ENCODE results near the gene ID1.
"Not testable (repeated sequence)": the region's sequence is repeated elsewhere in the genome, so short reads cannot be mapped to it uniquely, and the experiment has no call there.

The ID1 gene

DNA sequence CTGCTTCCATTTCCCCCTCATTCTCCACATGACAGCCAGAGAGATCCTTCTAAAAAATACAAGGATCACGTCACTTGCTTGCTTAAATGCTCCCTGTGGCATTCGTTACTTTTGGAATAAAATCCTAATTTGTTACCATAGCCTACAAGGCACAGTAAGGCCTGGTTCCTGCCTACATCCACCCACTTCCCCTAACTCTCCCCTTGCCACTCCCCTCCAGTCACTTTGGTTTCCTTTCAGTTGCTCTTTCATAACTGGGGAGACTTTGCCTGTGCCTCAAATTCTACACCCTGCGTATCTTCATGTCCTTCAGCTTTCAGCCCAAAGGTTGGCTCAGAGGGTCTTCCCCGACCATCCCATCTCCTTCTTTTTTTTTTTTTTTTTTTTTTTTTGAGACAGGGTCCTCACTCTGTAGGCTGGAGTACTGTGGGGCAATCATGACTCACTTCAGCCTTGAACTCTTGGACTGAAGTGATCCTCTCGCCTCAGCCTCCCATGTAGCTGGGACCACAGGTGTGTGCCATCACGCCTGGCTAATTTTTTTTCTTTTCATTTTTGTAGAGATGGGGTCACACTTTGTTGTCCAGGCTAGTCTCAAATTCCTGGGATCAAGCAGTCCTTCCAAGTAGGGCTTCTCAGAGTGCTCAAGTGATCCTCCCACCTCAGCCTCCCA, 12.5 kb downstream of the ID1 start:
- Histone ChIP-seq H3K4me3 (no peak overlapping the region), H3K36me3 (replicated peaks) (no peaks in the 10 kb centered on the region), H3K4me1 (peaks cover 7% of the 10 kb centered on the region), H3K27me3 (ENCODE audit: low read depth) (no peaks in the 10 kb centered on the region), H3K9me3 (no peaks in the 10 kb centered on the region; the same call in 1 of the 2 replicates)
- DNase-seq (ENCODE audit: low spot score in 2 of 2) = no peak
- in situ Hi-C loops (cut with MboI; ENCODE audit: low sequenced_read_pairs) = no loop called here

DNA sequence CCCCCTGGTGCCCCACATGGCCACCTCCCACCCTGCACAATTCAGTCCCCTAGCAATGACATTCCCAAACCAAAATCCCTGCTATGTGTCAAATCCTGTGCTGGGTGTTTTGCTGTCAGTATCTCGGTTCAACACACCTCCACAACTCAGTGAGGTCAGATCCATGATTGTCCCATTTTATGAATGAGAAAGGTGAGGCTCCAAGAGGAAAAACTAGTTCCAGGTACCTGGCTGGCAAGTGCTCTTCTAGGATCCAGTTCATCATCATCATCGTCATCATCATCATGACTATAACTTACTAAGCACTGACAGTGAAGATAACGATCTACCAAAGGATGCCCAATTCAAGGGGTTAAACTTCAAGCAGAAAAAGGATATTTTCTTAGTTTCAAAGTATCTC, 15.2 kb downstream of the ID1 start:
- no peak for DNase-seq (ENCODE audit: low spot score in 2 of 2)
- Histone ChIP-seq H3K4me1 (no peaks in the 10 kb centered on the region), H3K36me3 (replicated peaks) (no peaks in the 10 kb centered on the region), H3K27me3 (ENCODE audit: low read depth) (no peaks in the 10 kb centered on the region), H3K4me3 (no peak overlapping the region), H3K9me3 (no peaks in the 10 kb centered on the region)
- in situ Hi-C loops (cut with MboI; ENCODE audit: low sequenced_read_pairs) = no loop called here

DNA sequence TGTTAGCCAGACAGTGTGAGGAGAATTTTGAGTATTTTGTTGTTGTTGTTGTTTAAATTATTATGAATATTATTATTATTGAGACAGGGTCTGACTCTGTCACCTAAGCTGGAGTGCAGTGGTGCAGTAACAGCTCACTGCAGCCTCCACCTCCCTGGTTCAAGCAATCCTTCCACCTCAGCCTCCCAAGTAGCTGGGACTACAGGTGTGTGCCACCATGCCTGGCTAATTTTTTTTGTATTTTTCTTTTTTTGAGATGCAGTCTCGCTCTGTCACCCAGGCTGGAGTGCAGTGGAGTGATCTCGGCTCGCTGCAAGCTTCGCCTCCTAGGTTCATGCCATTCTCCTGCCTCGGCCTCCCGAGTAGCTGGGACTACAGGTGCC, 18.0 kb downstream of the ID1 start:
- H3K9me3 ChIP-seq; H3K4me1 ChIP-seq; H3K4me3 ChIP-seq; H3K27me3 ChIP-seq (ENCODE audit: low read depth); in situ Hi-C loops (cut with MboI; ENCODE audit: low sequenced_read_pairs); H3K36me3 ChIP-seq (replicated peaks); DNase-seq (ENCODE audit: low spot score in 2 of 2): not testable (repeated sequence)

DNA sequence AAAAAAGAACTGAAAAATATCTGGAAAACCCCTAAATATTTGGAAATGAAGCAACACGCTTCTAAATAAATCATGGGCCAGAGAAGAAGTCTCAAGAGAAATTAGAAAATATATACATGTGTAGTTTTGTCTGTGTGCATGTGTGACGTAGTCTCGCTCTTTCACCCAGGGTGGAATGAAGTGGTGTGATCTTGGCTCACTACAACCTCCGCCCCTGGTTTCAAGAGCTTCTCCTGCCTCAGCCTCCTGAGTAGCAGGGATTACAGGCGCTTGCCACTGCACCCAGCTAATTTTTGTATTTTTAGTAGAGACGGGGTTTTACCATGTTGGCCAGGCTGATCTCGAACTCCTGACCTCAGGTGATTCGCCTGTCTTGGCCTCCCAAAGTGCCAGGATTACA, 21.4 kb downstream of the ID1 start:
- H3K36me3 ChIP-seq (replicated peaks); H3K9me3 ChIP-seq; DNase-seq (ENCODE audit: low spot score in 2 of 2); in situ Hi-C loops (cut with MboI; ENCODE audit: low sequenced_read_pairs); H3K27me3 ChIP-seq (ENCODE audit: low read depth); H3K4me1 ChIP-seq; H3K4me3 ChIP-seq: not testable (repeated sequence)

DNA sequence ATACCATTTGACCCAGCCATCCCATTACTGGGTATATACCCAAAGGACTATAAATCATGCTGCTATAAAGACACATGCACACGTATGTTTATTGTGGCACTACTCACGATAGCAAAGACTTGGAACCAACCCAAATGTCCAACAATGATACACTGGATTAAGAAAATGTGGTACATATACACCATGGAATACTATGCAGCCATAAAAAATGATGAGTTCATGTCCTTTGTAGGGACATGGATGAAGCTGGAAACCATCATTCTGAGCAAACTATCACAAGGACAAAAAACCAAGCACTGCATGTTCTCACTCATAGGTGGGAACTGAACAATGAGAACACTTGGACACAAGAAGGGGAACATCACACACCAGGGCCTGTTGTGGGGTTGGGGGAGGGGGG, 23.0 kb downstream of the ID1 start:
- H3K4me1 ChIP-seq; DNase-seq (ENCODE audit: low spot score in 2 of 2); H3K27me3 ChIP-seq (ENCODE audit: low read depth); H3K4me3 ChIP-seq; H3K36me3 ChIP-seq (replicated peaks); in situ Hi-C loops (cut with MboI; ENCODE audit: low sequenced_read_pairs); H3K9me3 ChIP-seq: not testable (repeated sequence)

DNA sequence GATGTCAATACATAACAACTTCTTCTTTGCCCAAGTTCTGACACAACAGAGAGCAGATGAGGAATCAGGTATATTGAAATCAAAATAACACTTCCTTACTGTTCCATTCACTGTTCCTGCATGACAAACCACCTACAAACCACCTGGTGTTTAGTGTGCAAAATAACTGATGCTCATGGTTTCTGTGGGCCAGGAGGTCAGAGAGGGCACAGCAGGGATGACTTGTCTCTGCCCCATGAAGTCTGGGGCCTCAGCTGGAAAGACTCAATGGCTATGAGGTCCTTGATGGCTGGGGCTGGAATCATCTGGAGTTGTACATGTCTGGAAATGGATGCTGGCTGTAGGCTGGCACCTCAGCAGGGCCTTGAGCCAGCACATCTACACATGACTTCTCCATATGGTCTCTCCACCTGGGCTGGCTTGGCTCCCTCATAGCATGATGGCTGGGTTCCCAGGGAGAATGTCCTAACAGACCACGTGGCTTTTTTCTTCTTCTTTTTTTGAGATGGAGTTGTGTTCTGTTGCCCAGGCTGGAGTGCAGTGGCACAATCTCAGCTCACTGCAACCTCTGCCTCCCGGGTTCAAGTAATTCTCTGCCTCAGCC, 25.2 kb downstream of the ID1 start:
- in situ Hi-C loops (cut with MboI; ENCODE audit: low sequenced_read_pairs) = no loop called here
- Histone ChIP-seq H3K9me3 (no peaks in the 10 kb centered on the region), H3K4me1 (no peaks in the 10 kb centered on the region), H3K27me3 (ENCODE audit: low read depth) (no peaks in the 10 kb centered on the region), H3K36me3 (replicated peaks) (no peaks in the 10 kb centered on the region), H3K4me3 (no peak overlapping the region)
- DNase-seq (ENCODE audit: low spot score in 2 of 2) = no peak

DNA sequence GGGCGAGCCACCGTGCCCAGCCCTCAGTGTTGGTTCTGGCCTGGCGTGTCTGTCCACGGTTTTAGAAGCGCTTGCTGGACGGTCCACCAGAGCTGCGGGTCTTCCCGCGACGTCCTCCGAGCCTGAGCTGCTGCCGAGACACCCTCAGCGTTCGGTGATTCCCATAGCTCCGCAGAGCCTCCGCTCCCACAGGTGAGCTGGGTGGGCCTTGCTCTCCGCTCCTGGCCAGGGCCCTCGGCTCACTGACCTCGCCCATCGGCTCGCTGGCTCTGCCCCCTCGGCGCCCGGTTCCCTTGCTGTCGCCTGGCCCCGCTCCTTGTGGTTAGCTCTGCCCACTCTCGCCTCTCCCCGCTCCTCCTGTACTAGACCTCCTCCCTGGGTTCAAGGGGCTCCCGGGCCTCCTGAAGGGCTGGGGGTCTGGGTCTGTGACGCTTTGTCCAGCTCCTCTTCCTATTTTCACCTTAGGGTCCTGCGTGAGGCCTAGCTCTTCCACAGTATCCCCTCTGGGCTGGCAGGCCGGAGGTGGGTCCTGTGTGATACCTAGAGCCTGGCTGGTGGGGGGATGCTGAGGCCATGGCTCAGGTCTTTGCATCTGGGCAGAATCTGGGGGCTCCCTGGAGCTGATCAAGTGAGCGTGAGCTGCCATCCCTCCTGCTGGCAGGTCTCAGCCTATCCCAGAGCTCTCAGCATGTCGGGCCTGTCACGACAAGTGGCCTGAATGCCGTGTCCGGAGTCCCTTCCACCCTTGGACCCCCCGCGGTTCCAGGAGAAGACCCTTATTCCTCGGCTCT, 27.7 kb downstream of the ID1 start:
- no peaks in the 10 kb centered on the region for H3K9me3 ChIP-seq
- no peak for DNase-seq (ENCODE audit: low spot score in 2 of 2)
- no peaks in the 10 kb centered on the region for H3K4me1 ChIP-seq
- no peaks in the 10 kb centered on the region for H3K36me3 ChIP-seq (replicated peaks)
- no peak overlapping the region for H3K4me3 ChIP-seq
- H3K27me3 ChIP-seq (ENCODE audit: low read depth) = no peaks in the 10 kb centered on the region
- in situ Hi-C loops (cut with MboI; ENCODE audit: low sequenced_read_pairs) = no loop called here

DNA sequence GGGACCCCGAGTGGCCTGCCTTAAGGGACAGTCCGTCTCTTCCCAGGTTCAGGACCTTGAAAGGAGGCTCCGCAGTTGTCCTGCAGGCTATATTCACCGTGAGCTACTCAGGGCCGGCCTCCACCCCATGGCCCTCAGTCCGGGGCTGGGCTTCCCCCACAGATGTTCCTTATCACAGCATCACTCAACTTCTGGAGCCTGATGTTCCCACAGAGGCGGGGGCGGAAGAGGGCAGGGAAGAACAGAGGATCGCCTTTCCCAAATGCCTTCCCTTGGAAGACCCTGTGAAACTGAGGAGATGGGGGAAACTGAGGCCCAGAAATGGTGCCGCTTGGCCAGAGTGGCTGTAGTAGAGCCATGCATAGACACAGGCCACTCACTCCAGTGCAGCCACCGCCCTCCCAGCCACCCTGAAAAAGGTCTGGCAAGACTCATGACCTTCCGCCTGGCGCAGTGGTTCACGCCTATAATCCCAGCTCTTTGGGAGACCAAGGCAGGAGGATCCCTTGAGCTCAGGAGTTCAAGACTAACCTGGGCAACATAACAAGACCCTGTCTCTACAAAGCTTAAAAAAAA, 28.3 kb downstream of the ID1 start:
- Histone ChIP-seq H3K36me3 (replicated peaks) (no peaks in the 10 kb centered on the region), H3K4me1 (no peaks in the 10 kb centered on the region), H3K9me3 (no peaks in the 10 kb centered on the region), H3K4me3 (no peak overlapping the region), H3K27me3 (ENCODE audit: low read depth) (no peaks in the 10 kb centered on the region)
- in situ Hi-C loops (cut with MboI; ENCODE audit: low sequenced_read_pairs) = no loop called here
- DNase-seq (ENCODE audit: low spot score in 2 of 2) = no peak

DNA sequence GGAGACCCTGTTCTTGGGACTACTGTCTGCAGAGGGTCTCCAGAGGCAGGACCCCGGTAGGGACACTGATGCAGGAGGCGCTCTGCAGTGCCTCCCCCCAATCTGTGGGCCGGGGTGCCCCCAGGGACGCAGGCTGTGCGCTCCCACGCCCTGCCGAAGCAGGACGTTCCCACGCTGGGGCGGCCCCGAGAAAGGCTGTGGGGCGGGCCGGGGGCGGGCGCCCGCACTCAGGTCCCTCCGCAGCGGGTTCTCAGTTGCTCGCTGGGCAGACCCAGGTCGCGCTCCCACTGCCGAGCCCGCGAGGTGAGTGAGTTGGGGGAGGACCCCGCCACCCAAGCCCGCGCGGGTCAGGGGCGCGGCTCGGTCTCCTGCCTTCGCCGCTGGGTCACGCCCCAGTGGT, 32.6 kb downstream of the ID1 start, which contains the start of gene COX4I2:
Gene COX4I2 (plus strand): TSS at position 253 of the 400 bp plus-strand sequence. CDS start 1,106 bp downstream, outside the sequence.
- in situ Hi-C loops (cut with MboI; ENCODE audit: low sequenced_read_pairs) = no loop called here
- Histone ChIP-seq H3K27me3 (ENCODE audit: low read depth) (no peaks in the 10 kb centered on the region), H3K4me3 (no peak within 1 kb of the TSS), H3K4me1 (no peaks in the 10 kb centered on the region), H3K36me3 (replicated peaks) (no peaks in the 10 kb centered on the region), H3K9me3 (no peaks in the 10 kb centered on the region)
- no peak for DNase-seq (ENCODE audit: low spot score in 2 of 2)

DNA sequence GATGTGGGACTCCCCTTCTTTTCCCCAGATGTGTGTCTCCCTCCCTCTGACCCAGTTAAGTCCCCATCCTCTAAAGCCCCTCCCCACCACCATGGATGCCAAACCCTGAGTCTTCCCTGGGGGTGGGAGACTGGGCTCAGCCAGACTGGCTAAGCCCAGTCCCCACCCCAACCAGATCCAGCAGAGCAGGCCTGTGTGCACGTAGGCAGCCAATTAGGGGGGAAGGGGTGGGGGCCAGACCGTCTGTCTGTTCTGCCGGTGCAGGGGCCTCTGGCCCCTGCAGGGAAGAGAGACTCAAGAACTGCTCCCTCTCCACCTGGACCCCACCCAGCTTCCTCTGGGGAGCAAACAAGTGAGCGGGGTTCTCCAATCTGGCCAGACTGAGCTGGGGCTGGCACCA, 33.2 kb downstream of the ID1 start:
- in situ Hi-C loops (cut with MboI; ENCODE audit: low sequenced_read_pairs) = no loop called here
- Histone ChIP-seq H3K9me3 (no peaks in the 10 kb centered on the region), H3K36me3 (replicated peaks) (no peaks in the 10 kb centered on the region), H3K4me1 (no peaks in the 10 kb centered on the region), H3K27me3 (ENCODE audit: low read depth) (no peaks in the 10 kb centered on the region), H3K4me3 (no peak overlapping the region)
- DNase-seq (ENCODE audit: low spot score in 2 of 2) = no peak

DNA sequence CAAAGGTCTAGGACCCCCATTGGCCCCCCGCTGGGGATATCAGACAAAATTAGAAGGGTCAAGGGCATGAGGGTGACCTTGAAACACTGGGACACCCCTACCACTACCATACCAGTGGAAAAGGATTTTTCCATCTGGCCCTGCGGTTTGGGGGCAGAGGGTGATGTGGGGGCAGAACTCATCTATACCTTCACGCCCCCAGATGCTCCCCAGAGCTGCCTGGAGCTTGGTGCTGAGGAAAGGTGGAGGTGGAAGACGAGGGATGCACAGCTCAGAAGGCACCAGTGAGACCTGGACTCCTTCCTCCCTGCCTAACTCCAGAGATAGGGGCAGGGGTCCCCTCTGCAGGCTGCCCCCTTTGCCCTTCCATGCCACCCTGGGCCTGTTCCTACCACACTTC, 33.7 kb downstream of the ID1 start:
- Histone ChIP-seq H3K4me3 (no peak overlapping the region), H3K9me3 (no peaks in the 10 kb centered on the region), H3K4me1 (no peaks in the 10 kb centered on the region), H3K27me3 (ENCODE audit: low read depth) (no peaks in the 10 kb centered on the region), H3K36me3 (replicated peaks) (no peaks in the 10 kb centered on the region)
- DNase-seq (ENCODE audit: low spot score in 2 of 2) = no peak
- in situ Hi-C loops (cut with MboI; ENCODE audit: low sequenced_read_pairs) = no loop called here

DNA sequence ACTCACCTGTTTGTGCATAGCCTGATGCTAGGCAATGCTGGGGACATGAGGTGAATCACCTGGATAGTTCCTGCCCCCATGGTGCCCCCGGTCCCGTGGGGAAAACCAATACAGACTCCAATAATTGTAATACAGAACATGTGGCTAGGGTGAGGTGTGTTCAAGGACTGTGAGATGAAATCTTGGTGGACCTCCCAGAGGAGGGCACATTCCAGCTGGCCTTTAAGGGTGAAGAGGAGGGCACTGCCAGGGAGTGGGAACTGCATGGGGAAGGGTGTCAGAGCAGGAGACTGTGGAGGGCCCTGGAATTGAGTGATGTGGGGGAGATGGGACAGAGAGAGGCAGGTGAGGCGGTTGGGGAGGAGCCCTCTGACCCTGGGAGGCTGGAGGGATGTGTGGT, 35.2 kb downstream of the ID1 start:
- DNase-seq (ENCODE audit: low spot score in 2 of 2) = no peak
- in situ Hi-C loops (cut with MboI; ENCODE audit: low sequenced_read_pairs) = no loop called here
- Histone ChIP-seq H3K27me3 (ENCODE audit: low read depth) (no peaks in the 10 kb centered on the region), H3K4me3 (no peak overlapping the region), H3K9me3 (no peaks in the 10 kb centered on the region), H3K4me1 (no peaks in the 10 kb centered on the region), H3K36me3 (replicated peaks) (no peaks in the 10 kb centered on the region)

DNA sequence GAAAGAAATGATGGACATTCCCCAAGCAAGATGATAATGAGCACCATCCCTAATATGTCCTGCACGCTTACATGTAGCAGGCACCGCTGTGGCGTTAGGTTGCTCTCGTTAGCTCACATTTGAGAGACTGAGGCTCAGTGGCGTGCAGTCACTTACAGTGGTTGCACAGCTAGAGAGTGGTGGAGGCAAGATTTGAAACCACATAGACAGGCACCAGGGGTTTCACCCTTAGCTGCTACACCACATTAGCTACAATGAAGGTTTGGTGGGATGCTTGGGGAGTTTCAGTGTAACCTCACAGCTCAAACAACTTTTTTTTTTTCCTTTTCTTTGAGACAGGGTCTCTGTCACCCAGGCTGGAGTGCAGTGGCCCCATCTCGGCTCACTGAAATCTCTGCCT, 36.3 kb downstream of the ID1 start:
- Histone ChIP-seq H3K27me3 (ENCODE audit: low read depth) (no peaks in the 10 kb centered on the region), H3K9me3 (no peaks in the 10 kb centered on the region), H3K4me1 (no peaks in the 10 kb centered on the region), H3K36me3 (replicated peaks) (no peaks in the 10 kb centered on the region), H3K4me3 (no peak overlapping the region)
- in situ Hi-C loops (cut with MboI; ENCODE audit: low sequenced_read_pairs) = no loop called here
- no peak for DNase-seq (ENCODE audit: low spot score in 2 of 2)

DNA sequence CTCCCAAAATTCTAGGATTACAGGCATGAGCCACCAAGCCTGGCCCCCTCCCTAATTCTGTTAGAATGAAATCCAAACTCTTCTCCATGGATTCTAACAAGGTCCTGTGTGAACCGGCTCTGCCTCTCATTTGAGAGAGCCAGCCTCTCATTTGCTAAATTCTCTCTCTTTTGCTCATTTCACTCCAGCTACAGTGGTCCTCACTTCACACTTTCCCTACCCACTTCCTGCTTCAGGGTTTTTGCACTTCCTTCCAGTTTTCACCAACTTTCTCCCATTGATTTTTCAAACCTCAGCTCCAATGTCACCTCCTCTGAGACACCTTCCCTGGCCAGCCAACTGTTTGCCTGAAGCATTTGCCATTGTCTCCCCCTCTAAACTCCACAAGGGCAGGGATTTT, 37.7 kb downstream of the ID1 start:
- Histone ChIP-seq H3K36me3 (replicated peaks) (no peaks in the 10 kb centered on the region), H3K27me3 (ENCODE audit: low read depth) (no peaks in the 10 kb centered on the region), H3K4me3 (no peak overlapping the region), H3K4me1 (no peaks in the 10 kb centered on the region; the same call in 1 of the 2 replicates), H3K9me3 (no peaks in the 10 kb centered on the region)
- in situ Hi-C loops (cut with MboI; ENCODE audit: low sequenced_read_pairs) = no loop called here
- no peak for DNase-seq (ENCODE audit: low spot score in 2 of 2)
